DND-41 (cell line): Measurements from ENCODE around the gene GLRX2.

Experiments used
- EZH2 ChIP-seq: IDR thresholded peaks from 3 replicates; pipeline ENCODE4 v1.6.1; 2012; ENCODE audit warnings: borderline replicate concordance, low read depth, mild to moderate bottlenecking, moderate library complexity, low read length, inconsistent platforms; ENCODE audit not compliant: severe bottlenecking
- TF ChIP-seq, protein P1 (sequence below): IDR thresholded peaks from 2 replicates; pipeline ENCODE4 v1.5.1; 2012; ENCODE audit warnings: borderline replicate concordance, low read length, moderate library complexity, mild to moderate bottlenecking; ENCODE audit not compliant: poor library complexity, severe bottlenecking; ENCODE audit errors: extremely low read depth

DNA sequence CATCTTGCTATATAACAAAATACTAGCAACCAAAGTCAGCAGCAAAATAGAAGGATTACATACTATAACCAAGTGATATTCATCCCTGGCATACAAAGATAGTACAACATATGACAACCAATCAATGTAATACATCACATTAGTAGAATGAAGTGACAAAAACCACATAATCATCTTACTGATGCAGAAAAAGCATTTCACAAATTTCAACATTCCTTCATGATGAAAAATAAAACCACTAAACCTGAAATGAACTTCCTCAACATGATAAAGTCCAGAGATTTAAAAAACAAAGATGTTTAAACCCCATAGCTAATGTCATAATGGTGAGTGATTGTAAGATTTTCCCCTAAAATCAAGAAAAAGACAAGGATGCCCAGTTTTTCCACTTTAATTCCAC lies 27.2 kb downstream of the GLRX2 start:
- TF ChIP-seq EZH2 = no peak
- TF ChIP-seq, protein P1, sequence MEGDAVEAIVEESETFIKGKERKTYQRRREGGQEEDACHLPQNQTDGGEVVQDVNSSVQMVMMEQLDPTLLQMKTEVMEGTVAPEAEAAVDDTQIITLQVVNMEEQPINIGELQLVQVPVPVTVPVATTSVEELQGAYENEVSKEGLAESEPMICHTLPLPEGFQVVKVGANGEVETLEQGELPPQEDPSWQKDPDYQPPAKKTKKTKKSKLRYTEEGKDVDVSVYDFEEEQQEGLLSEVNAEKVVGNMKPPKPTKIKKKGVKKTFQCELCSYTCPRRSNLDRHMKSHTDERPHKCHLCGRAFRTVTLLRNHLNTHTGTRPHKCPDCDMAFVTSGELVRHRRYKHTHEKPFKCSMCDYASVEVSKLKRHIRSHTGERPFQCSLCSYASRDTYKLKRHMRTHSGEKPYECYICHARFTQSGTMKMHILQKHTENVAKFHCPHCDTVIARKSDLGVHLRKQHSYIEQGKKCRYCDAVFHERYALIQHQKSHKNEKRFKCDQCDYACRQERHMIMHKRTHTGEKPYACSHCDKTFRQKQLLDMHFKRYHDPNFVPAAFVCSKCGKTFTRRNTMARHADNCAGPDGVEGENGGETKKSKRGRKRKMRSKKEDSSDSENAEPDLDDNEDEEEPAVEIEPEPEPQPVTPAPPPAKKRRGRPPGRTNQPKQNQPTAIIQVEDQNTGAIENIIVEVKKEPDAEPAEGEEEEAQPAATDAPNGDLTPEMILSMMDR = no peak
